Uterus (tissue), 4 donors: Measurements from ENCODE around the gene LIN54. TPM values are rescaled to one million over a fixed set of nuclear protein-coding genes. Genes with fewer than 3 reads are reported as not detected.
"Not testable (repeated sequence)": the region's sequence is repeated elsewhere in the genome, so short reads cannot be mapped to it uniquely, and the experiment has no call there.

Experiments
- DNase-seq, 2 donors: peaks; one replicate each; pipeline ENCODE4 v3.0.0-alpha.2; 2019 to 2020
- H3K27ac ChIP-seq, 2 donors: fragments of 200-600 bp; sonication (generic); 1 replicate in 1 of 2; 2 replicates in 1 of 2; pipeline ENCODE4 v1.5.1; 2016 to 2018
- H3K27me3 ChIP-seq, 2 donors: fragments of 200-600 bp; sonication (generic); one replicate each; pipeline ENCODE4 v1.5.1; 2018 to 2019; ENCODE audit warnings: control low read depth in 1 of 2
- H3K36me3 ChIP-seq, 2 donors: fragments of 200-600 bp; sonication (generic); one replicate each; pipeline ENCODE4 v1.5.1; 2019; ENCODE audit warnings: control low read depth in 1 of 2
- H3K4me1 ChIP-seq, 2 donors: fragments of 200-600 bp; sonication (generic); one replicate each; pipeline ENCODE4 v1.5.1; 2018 to 2019; ENCODE audit warnings: control low read depth in 1 of 2
- H3K4me3 ChIP-seq, 2 donors: fragments of 200-600 bp; sonication (generic); 1 replicate in 1 of 2; 2 replicates in 1 of 2; pipeline ENCODE4 v1.5.1; 2018 to 2019; ENCODE audit warnings: mild to moderate bottlenecking in 1 of 2
- H3K9me3 ChIP-seq, 2 donors: fragments of 200-600 bp; sonication (generic); one replicate each; pipeline ENCODE4 v1.5.1; 2019; ENCODE audit warnings: control low read depth in 1 of 2
- CTCF ChIP-seq, 4 experiments: fragments of 200-600 bp in 2 of 4; fragments of 450-650 bp in 2 of 4; sonication (generic) in 2 of 4; IDR thresholded peaks; one replicate each; pipeline ENCODE4 v1.5.1; 2016 to 2019; ENCODE audit warnings: antibody characterized with exemption in 4 of 4, mild to moderate bottlenecking in 2 of 4, moderate library complexity in 1 of 4
- POLR2A ChIP-seq, 2 donors: fragments of 450-650 bp; IDR thresholded peaks; one replicate each; pipeline ENCODE4 v1.6.1; 2016; ENCODE audit warnings: antibody characterized with exemption in 2 of 2, mild to moderate bottlenecking in 1 of 2, moderate library complexity in 1 of 2
- intact Hi-C: fragments of 100-400 bp; cut with DNase I; formaldehyde crosslinking; loops from one replicate; pipeline ENCODE4 v1.15.1; 2023; ENCODE audit warnings: low total_unique reads
- total RNA-seq, 4 donors: library from RNA; depleted of rRNA in 3 of 4; stranded (reverse); fragments of >200 nt in 3 of 4; gene quantifications; one replicate each; pipeline versions ENCODE4 v1.1.0 to v1.2.4, GENCODE V29; 2014 to 2023
- donor health status: DM: yes; HTN: yes; CAD: no.

LIN54 gene
- total RNA-seq, 4 donors from 2014 or later: 3.3 to 47.6 (median 20.2) TPM

DNA sequence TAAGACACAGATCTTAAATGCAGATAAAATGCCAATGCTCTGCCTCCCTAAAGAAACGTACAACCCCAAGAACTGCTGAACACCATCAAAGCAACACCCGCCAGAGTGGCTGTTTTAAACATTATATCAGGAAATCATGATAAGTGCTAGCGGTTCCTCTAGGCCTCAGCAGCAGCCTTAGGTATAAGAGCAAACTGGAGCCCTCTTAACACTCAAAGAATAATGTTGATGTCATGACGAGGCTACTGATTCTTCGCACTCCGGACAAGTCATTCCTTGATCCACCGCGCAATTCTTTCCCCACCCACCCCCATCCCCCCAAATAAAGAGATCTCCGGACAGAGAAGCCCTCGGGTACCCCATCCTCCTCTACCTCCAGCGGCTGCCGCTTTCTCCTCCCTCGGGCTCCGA, 507 bp downstream of the LIN54 start:
- no peak for DNase-seq
- Histone ChIP-seq H3K36me3 (no peaks in the 10 kb centered on the region), H3K27ac (peak overlapping the region; percentile 86 to 91), H3K4me1 (peaks cover 0 to 3% of the 10 kb centered on the region in 2 donors), H3K9me3 (no peaks in the 10 kb centered on the region), H3K4me3 (peak overlapping the region; percentile 83 to 95), H3K27me3 (no peaks in the 10 kb centered on the region)
- TF ChIP-seq CTCF (IDR thresholded peaks at IDR 0.05): no peak
- no peak for TF ChIP-seq POLR2A (IDR thresholded peaks at IDR 0.05)
- intact Hi-C loops: loop anchor here (5.0 kb wide), 1 partner anchor 108 kb away; the partner anchor contains the start of gene THAP9

DNA sequence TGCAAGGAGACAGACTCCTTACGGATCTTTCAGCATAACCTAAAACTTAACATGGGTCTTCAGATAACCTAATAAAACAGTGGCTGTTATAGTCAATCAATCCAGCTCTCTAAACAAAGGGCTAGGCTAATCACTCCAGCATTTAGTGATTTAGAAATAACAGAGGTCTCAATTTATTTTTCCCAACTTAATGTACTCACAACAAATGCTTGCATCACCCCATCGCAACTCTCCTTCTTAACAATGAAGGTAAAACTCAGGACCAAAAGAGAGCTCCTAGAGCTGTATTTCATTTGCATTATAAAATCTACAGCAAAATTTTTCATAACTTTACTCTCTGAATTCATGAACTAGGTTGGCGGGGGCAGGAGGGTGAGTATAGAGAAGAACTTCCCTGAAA, 1.1 kb downstream of the LIN54 start:
- DNase-seq: no peak
- Histone ChIP-seq H3K27me3 (no peaks in the 10 kb centered on the region), H3K4me1 (peaks cover 0 to 3% of the 10 kb centered on the region in 2 donors), H3K9me3 (no peaks in the 10 kb centered on the region), H3K4me3 (peak overlapping the region; percentile 83 to 95), H3K27ac (peak overlapping the region in 1 of 2 donors; percentile 86), H3K36me3 (no peaks in the 10 kb centered on the region)
- intact Hi-C loops: no loop called here
- no peak for TF ChIP-seq CTCF (IDR thresholded peaks at IDR 0.05)
- TF ChIP-seq POLR2A (IDR thresholded peaks at IDR 0.05): no peak

GRCh38 chr4:83003044-83003791, 7.4 kb downstream of the LIN54 start:
- intact Hi-C loops, H3K36me3 ChIP-seq, H3K9me3 ChIP-seq, H3K27me3 ChIP-seq, H3K27ac ChIP-seq, H3K4me1 ChIP-seq, DNase-seq, H3K4me3 ChIP-seq: not testable (repeated sequence)

DNA sequence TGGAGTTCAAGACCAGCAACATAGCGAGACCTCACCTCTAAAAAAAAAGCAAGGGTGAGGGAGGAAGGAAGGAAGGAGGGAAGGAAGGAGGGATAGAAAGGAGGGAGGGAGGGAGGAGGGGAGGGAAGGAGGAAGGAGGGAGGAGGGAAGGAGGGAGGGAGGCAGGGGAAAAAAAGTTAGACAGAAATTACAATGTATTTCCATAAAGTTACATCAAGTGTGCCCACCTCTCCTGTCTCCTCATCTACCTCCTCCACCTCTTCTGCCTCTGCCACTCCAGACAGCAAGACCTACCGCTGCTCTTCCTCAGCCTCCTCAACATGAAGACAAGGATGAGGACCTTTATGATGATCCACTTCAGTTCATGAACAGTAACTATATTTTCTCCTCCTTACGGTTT, 8.3 kb downstream of the LIN54 start:
- Histone ChIP-seq H3K36me3 (no peaks in the 10 kb centered on the region), H3K4me3 (no peak overlapping the region), H3K4me1 (no peaks in the 10 kb centered on the region), H3K9me3 (no peaks in the 10 kb centered on the region), H3K27me3 (no peaks in the 10 kb centered on the region), H3K27ac (no peak overlapping the region)
- no peak for TF ChIP-seq CTCF (IDR thresholded peaks at IDR 0.05)
- TF ChIP-seq POLR2A (IDR thresholded peaks at IDR 0.05): no peak
- no peak for DNase-seq
- intact Hi-C loops: no loop called here

DNA sequence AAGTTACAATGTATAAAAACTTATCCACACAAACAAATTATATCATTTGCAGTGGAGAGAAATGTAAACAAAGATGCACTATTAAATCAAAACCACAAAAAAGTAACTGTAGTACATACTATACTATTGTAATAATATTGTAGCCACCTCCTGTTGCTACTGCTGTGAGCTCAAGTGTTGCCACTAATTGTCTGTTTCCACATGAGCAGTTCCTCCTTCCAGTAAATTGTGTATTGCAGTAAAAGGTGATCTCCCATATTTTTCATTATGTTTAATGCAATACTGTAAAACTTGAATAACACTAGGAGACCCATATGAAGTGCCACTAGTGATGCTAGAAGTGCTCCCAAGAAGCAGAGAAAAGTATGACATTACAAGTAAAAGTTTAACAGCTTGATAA, 11.7 kb downstream of the LIN54 start:
- no peak for TF ChIP-seq POLR2A (IDR thresholded peaks at IDR 0.05)
- TF ChIP-seq CTCF (IDR thresholded peaks at IDR 0.05): no peak
- DNase-seq: no peak
- intact Hi-C loops: no loop called here
- H3K27me3 ChIP-seq: no peaks in the 10 kb centered on the region
- no peaks in the 10 kb centered on the region for H3K9me3 ChIP-seq
- no peak overlapping the region for H3K27ac ChIP-seq
- no peaks in the 10 kb centered on the region for H3K36me3 ChIP-seq
- no peaks in the 10 kb centered on the region for H3K4me1 ChIP-seq
- H3K4me3 ChIP-seq: no peak overlapping the region
